H9 (cell line): ENCODE measurements around the gene PLP2. TPM values are rescaled to one million over a fixed set of nuclear protein-coding genes. Genes with fewer than 3 reads are reported as not detected.

Experiments
- DNase-seq: peaks from one replicate; pipeline ENCODE4 v3.0.0-alpha.2; 2017
- H2AFZ ChIP-seq: one replicate; pipeline ENCODE4 v1.6.1; 2013; ENCODE audit warnings: mild to moderate bottlenecking, low read length, control low read depth, moderate library complexity
- H2AK5ac ChIP-seq: 2 replicates; pipeline ENCODE4 v1.6.1; 2013; ENCODE audit warnings: low read length, control low read depth, mixed read lengths; ENCODE audit not compliant: insufficient read length
- H2BK120ac ChIP-seq: one replicate; pipeline ENCODE4 v1.6.1; 2013; ENCODE audit warnings: low read depth, mild to moderate bottlenecking, low read length, control low read depth, inconsistent platforms; ENCODE audit not compliant: poor library complexity, severe bottlenecking
- H2BK12ac ChIP-seq: 2 replicates; pipeline ENCODE4 v1.6.1; 2013; ENCODE audit warnings: low read length, control low read depth, mixed read lengths, low read depth; ENCODE audit not compliant: insufficient read length
- H2BK15ac ChIP-seq: 2 replicates; pipeline ENCODE4 v1.6.1; 2013; ENCODE audit warnings: low read depth, low read length, control low read depth
- H2BK20ac ChIP-seq: one replicate; pipeline ENCODE4 v1.6.1; 2013; ENCODE audit warnings: low read depth, mild to moderate bottlenecking, low read length, control low read depth, inconsistent platforms; ENCODE audit not compliant: poor library complexity, severe bottlenecking
- H2BK5ac ChIP-seq: 2 replicates; pipeline ENCODE4 v1.6.1; 2013; ENCODE audit warnings: low read length, control low read depth, mixed read lengths; ENCODE audit not compliant: insufficient read length
- H3K14ac ChIP-seq: 2 replicates; pipeline ENCODE4 v1.6.1; 2013; ENCODE audit warnings: low read length, control low read depth; ENCODE audit not compliant: insufficient read depth
- H3K18ac ChIP-seq: 2 replicates; pipeline ENCODE4 v1.6.1; 2013; ENCODE audit warnings: low read depth, mild to moderate bottlenecking, mixed read lengths, low read length, control low read depth; ENCODE audit not compliant: insufficient read length
- H3K23ac ChIP-seq: 2 replicates; pipeline ENCODE4 v1.6.1; 2013; ENCODE audit warnings: low read length, control low read depth, mixed read lengths, low read depth; ENCODE audit not compliant: insufficient read length
- H3K23me2 ChIP-seq: 2 replicates; pipeline ENCODE4 v1.6.1; 2013; ENCODE audit warnings: low read depth, mild to moderate bottlenecking, mixed read lengths, low read length, control low read depth; ENCODE audit not compliant: insufficient read length, poor library complexity, severe bottlenecking
- H3K27ac ChIP-seq: 2 replicates; pipeline ENCODE4 v1.5.1; 2013; ENCODE audit warnings: low read length, control low read depth, mixed read lengths, low read depth; ENCODE audit not compliant: insufficient read length
- H3K27me3 ChIP-seq: 2 replicates; pipeline ENCODE4 v1.6.1; 2013; ENCODE audit warnings: low read length, control low read depth, inconsistent platforms; ENCODE audit not compliant: insufficient read depth
- H3K4ac ChIP-seq: 2 replicates; pipeline ENCODE4 v1.6.1; 2013; ENCODE audit warnings: low read depth, mild to moderate bottlenecking, control low read depth, inconsistent platforms, low read length, moderate library complexity
- H3K4me1 ChIP-seq: 2 replicates; pipeline ENCODE4 v1.6.1; 2013; ENCODE audit warnings: low read length, control low read depth, inconsistent platforms; ENCODE audit not compliant: insufficient read depth
- H3K4me2 ChIP-seq: 2 replicates; pipeline ENCODE4 v1.6.1; 2013; ENCODE audit warnings: low read length, control low read depth, mixed read lengths; ENCODE audit not compliant: insufficient read length, insufficient read depth
- H3K56ac ChIP-seq: 2 replicates; pipeline ENCODE4 v1.6.1; 2013; ENCODE audit warnings: low read depth, mild to moderate bottlenecking, mixed read lengths, low read length, control low read depth; ENCODE audit not compliant: insufficient read length
- H3K79me1 ChIP-seq: 2 replicates; pipeline ENCODE4 v1.6.1; 2013; ENCODE audit warnings: low read depth, mild to moderate bottlenecking, moderate library complexity, low read length, control low read depth, inconsistent platforms; ENCODE audit not compliant: insufficient read depth, poor library complexity, severe bottlenecking
- H3K79me2 ChIP-seq: 2 replicates; pipeline ENCODE4 v1.6.1; 2013; ENCODE audit warnings: low read length, control low read depth, inconsistent platforms; ENCODE audit not compliant: insufficient read depth
- H3K9ac ChIP-seq: 2 replicates; pipeline ENCODE4 v1.6.1; 2013; ENCODE audit warnings: low read length, control low read depth, mixed read lengths; ENCODE audit not compliant: insufficient read length; ENCODE audit errors: extremely low read depth
- H3K9me3 ChIP-seq: one replicate; pipeline ENCODE4 v1.6.1; 2013; ENCODE audit warnings: low read depth, low read length, inconsistent platforms; ENCODE audit not compliant: control insufficient read depth
- H3T11ph ChIP-seq: one replicate; pipeline ENCODE4 v1.6.1; 2013; ENCODE audit warnings: mild to moderate bottlenecking, low read length, control low read depth, inconsistent platforms
- H4K20me1 ChIP-seq: one replicate; pipeline ENCODE4 v1.6.1; 2013; ENCODE audit not compliant: control insufficient read depth, insufficient read length, insufficient read depth
- H4K5ac ChIP-seq: 2 replicates; pipeline ENCODE4 v1.6.1; 2013; ENCODE audit warnings: low read depth, mild to moderate bottlenecking, mixed read lengths, low read length, control low read depth; ENCODE audit not compliant: insufficient read length
- H4K8ac ChIP-seq: replicated peaks from 2 replicates; pipeline ENCODE4 v1.6.1; 2013; ENCODE audit warnings: low read length, control low read depth, mixed read lengths, low read depth; ENCODE audit not compliant: insufficient read length
- H4K91ac ChIP-seq: 2 replicates; pipeline ENCODE4 v1.6.1; 2013; ENCODE audit warnings: low read depth, mild to moderate bottlenecking, moderate library complexity, mixed read lengths, low read length, control low read depth; ENCODE audit not compliant: insufficient read length
- H3K27ac Mint-ChIP-seq, 3 experiments: 2 replicates in 2 of 3; 3 replicates in 1 of 3; pipeline ENCODE4 v1.8.0; 2020 to 2021; ENCODE audit warnings: mixed read lengths in 3 of 3, mild to moderate bottlenecking in 1 of 3, moderate library complexity in 1 of 3
- H3K27me3 Mint-ChIP-seq: 2 replicates; pipeline ENCODE4 v1.8.0; 2021; ENCODE audit warnings: low read depth, mild to moderate bottlenecking, moderate library complexity, mixed read lengths
- H3K36me3 Mint-ChIP-seq, 3 experiments: 2 replicates in 2 of 3; 3 replicates in 1 of 3; pipeline ENCODE4 v1.8.0; 2020 to 2021; ENCODE audit warnings: low read depth in 3 of 3, mixed read lengths in 3 of 3; ENCODE audit not compliant: insufficient read depth in 1 of 3
- H3K4me1 Mint-ChIP-seq, 2 experiments: 2 replicates each; pipeline ENCODE4 v1.8.0; 2020; ENCODE audit warnings: mixed read lengths in 2 of 2
- H3K4me3 Mint-ChIP-seq, 2 experiments: 2 replicates in 1 of 2; 3 replicates in 1 of 2; pipeline ENCODE4 v1.8.0; 2020 to 2021; ENCODE audit warnings: mild to moderate bottlenecking in 2 of 2, mixed read lengths in 2 of 2, moderate library complexity in 1 of 2
- H3K9me3 Mint-ChIP-seq, 2 experiments: 2 replicates in 1 of 2; 3 replicates in 1 of 2; pipeline ENCODE4 v1.8.0; 2020; ENCODE audit warnings: mild to moderate bottlenecking in 2 of 2, mixed read lengths in 2 of 2, moderate library complexity in 1 of 2
- WGBS: extraction: QIAGEN DNeasy Blood & Tissue Kit; methylation state at CpG from one replicate; pipeline ENCODE4 v1.1.7; 2013; ENCODE audit warnings: missing lambda C conversion rate, low lambda C conversion rate, mixed read lengths; ENCODE audit not compliant: insufficient read length; ENCODE audit errors: extremely low coverage; 5-methylcytosine and 5-hydroxymethylcytosine counted together
- total RNA-seq: library from RNA; stranded (reverse); gene quantifications from 2 replicates; pipeline ENCODE4 v1.2.1, GENCODE V29; 2021
- TF ChIP-seq, protein P1 (sequence below): fragments of 200-600 bp; sonication (generic); conservative IDR thresholded peaks from 3 replicates; pipeline ENCODE4 v1.8.0; 2021; ENCODE audit warnings: antibody characterized with exemption, mild to moderate bottlenecking

The PLP2 gene
- total RNA-seq, 1 experiment from 2014 or later: 11.7 TPM

DNA sequence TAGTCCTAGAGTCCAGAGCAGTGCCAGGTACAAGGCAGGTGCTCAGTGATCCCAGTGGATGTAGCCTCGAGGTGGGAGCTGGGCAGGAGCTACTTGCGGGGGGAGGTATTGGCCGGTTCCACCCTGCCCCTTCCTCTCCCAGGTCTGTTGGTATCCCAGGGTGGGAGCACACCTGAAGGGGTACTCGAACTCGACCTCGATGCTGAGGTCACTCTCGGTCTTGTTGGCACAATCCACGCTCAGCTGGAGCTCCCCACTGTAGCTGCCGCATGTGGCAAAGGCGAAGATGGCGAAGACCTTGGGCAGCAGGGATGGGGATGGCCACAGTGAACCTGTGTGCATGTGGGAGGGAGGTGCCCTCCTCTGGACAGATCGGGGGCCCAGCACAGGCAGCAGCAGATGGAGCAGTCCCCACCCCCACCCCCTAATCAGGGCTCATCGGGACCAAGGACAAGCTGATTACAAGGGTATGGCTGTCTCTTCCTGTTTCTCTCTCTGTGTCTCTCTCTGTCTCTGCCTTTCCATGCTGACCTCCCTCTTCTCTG, 25.9 kb downstream of the PLP2 start:
- H3K9me3 Mint-ChIP-seq: peaks cover 75 to 80% of the 10 kb centered on the region in 2 experiments

More for the DNA sequence above, 25.9 kb downstream of the PLP2 start:
- no peak for DNase-seq
- Histone ChIP-seq H3K79me2 (no peaks in the 10 kb centered on the region), H4K20me1 (no peaks in the 10 kb centered on the region), H2AFZ (no peak overlapping the region), H4K8ac (no peak overlapping the region), H3K18ac (no peak overlapping the region), H2BK20ac (no peak overlapping the region), H3K27me3 (no peaks in the 10 kb centered on the region), H3K27ac (no peak overlapping the region), H3T11ph (no peak overlapping the region), H2AK5ac (no peak overlapping the region), H3K14ac (no peak overlapping the region), H2BK120ac (no peak overlapping the region), H3K9me3 (peaks cover 27% of the 10 kb centered on the region), H2BK5ac (no peak overlapping the region), H4K91ac (no peak overlapping the region), H3K9ac (no peak overlapping the region), H2BK15ac (no peak overlapping the region), H2BK12ac (no peak overlapping the region), H3K56ac (no peak overlapping the region), H3K23me2 (peaks cover 14% of the 10 kb centered on the region), H3K79me1 (no peaks in the 10 kb centered on the region), H4K5ac (no peak overlapping the region), H3K4ac (no peak overlapping the region), H3K4me1 (no peaks in the 10 kb centered on the region), H3K23ac (no peak overlapping the region), H3K4me2 (no peak overlapping the region)
- Mint-ChIP-seq H3K27ac (no peak overlapping the region; a peak in 1 of 7 replicates), H3K27me3 (peaks cover 18% of the 10 kb centered on the region), H3K4me3 (peak overlapping the region in 1 of 2 experiments; percentile 84; a peak in 1 of 5 replicates), H3K36me3 (peaks cover 3 to 18% (median 12%) of the 10 kb centered on the region in 3 experiments; a peak in 5 of 7 replicates), H3K4me1 (peaks cover 12 to 22% of the 10 kb centered on the region in 2 experiments)
- no CpG with 5 or more reads among the region's 13 CpGs for WGBS
- TF ChIP-seq, protein P1, sequence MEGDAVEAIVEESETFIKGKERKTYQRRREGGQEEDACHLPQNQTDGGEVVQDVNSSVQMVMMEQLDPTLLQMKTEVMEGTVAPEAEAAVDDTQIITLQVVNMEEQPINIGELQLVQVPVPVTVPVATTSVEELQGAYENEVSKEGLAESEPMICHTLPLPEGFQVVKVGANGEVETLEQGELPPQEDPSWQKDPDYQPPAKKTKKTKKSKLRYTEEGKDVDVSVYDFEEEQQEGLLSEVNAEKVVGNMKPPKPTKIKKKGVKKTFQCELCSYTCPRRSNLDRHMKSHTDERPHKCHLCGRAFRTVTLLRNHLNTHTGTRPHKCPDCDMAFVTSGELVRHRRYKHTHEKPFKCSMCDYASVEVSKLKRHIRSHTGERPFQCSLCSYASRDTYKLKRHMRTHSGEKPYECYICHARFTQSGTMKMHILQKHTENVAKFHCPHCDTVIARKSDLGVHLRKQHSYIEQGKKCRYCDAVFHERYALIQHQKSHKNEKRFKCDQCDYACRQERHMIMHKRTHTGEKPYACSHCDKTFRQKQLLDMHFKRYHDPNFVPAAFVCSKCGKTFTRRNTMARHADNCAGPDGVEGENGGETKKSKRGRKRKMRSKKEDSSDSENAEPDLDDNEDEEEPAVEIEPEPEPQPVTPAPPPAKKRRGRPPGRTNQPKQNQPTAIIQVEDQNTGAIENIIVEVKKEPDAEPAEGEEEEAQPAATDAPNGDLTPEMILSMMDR: no peak
